Stimulated activated CD8-positive, alpha-beta memory T cell treated with anti-CD3 and anti-CD28 coated beads, Interleukin-15, amount 100 ng/mL, for 48 hours (primary cell): ENCODE measurements around the gene PCCA.
"Not testable (repeated sequence)": the region's sequence is repeated elsewhere in the genome, so short reads cannot be mapped to it uniquely, and the experiment has no call there.

ENCODE experiments used
- DNase-seq, 2 donors: peaks; one replicate each; pipeline ENCODE4 v3.0.0-alpha.2; 2020; ENCODE audit warnings: low read depth in 2 of 2

PCCA gene

GRCh38 chr13:100141461-100141961 lies 52.6 kb downstream of the PCCA start:
- not testable (repeated sequence) for DNase-seq

DNA sequence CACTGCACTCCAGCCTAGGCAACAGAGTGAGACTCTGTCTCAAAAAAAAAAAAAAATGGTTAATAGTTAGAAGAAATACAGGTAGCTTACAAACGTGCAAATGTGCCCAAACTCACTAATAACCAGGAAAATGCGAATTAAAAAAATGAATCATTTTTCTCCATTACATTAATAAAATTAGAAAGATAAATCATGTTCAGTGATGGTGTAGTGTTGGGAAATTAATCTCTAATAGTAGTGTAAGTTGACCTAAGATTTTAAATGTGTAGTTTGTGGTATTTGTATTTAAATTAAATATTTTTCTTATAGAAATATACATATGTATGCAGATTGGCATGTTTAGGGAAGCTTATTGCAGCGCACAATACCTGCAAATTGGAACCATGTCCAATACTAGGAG lies 57.6 kb downstream of the PCCA start:
- no peak for DNase-seq

GRCh38 chr13:100147825-100148224 lies 58.9 kb downstream of the PCCA start:
- no peak for DNase-seq

DNA sequence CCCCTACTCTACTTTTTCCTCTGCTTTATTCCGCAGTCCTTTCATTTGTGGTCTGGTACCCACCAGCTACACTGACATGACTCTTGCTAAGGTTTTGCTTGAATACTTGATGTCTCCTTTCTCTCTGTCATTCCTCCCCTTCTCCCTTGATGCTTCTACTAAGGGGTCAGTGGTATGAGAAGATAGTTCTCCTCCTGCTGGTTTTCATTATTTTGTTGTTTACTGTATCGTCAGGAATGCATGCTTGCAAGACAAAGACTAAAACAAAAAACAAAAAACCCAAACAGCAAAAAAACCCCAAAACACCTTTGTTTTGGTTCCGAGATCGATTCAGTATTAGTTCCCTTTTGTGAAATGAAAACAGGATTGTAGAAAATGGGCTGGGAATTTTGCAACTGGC lies 59.5 kb downstream of the PCCA start:
- no peak for DNase-seq

DNA sequence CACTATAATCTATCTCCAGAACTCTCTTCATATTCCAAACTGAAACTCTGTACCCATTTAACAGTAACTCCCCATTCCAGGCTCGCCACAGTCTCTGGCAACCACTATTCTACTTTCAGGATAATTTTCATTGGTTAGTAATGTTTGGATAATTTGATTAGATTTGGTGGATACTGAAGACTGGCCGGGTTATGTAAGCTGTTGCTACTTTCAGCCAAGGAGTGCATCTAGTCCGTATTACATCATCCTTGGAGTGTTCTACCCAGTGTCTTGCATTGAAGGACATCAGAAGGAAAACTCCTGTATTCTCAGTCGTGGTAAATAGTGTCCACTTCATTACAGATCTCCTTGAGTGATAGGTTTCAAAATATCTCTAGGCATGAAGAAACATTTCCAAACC lies 60.5 kb downstream of the PCCA start:
- DNase-seq: no peak

DNA sequence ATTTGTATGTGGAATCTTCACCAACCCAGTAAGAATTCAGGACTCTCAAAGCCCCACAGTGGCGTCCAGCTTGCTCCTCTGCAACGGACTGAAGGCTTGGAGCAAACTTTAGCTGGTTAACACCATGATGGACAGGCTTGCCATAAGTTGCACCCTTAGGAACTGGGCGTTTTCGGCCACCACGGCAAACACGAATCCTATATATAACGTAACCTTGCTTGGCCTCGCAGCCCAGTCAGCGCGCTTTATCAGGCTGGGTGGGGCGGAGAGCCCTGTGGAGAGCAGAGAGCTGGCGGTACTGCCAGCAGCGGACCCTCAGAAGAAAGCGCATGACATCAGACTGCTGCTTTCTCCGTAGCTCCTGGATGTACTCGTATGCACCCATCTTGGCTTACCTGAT lies 61.8 kb downstream of the PCCA start:
- not testable (repeated sequence) for DNase-seq

DNA sequence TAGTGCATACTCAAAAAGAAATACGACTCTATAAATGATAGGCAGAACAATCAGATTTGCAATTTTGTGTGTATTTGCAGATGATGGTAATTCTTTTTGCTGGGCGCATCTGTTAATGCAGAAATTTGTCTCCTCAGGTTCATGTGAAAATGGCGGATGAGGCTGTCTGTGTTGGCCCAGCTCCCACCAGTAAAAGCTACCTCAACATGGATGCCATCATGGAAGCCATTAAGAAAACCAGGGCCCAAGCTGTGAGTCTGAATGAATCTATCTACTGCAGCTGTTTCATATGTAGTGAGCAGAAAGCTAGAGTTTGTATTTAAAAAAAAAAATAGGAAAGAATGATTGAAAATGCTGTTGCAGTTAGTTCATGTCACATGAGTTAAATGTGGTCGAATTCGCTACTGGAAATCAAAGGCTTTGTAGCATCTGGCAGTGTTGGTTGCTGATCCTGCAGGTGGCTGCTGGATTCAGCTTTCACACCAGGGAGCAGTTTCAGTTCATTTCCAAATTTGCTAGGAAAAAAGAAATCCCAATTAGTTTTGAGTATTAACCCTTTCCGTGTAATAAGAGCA lies 66.0 kb downstream of the PCCA start:
- no peak for DNase-seq

GRCh38 chr13:100156788-100157187 lies 67.9 kb downstream of the PCCA start:
- no peak for DNase-seq

DNA sequence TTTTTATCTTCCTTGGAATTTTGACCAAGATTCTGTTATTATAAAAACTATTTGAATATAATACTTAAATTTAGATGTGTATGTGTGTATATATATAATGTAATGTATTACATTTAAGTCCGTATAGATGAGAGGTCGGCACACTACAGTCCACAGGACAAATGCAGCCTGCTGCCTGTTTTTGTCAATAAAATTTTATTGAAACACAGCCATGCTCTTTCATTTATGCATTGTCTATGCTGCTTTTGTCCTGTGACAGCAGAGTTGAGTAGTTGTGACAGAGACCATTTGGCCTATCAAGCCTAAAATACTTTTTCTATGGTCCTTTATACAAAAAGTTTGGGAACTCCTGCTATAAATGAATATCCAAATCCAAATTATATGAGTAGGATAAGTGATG lies 69.7 kb downstream of the PCCA start:
- DNase-seq: no peak

GRCh38 chr13:100159584-100159983 lies 70.7 kb downstream of the PCCA start:
- no peak for DNase-seq

GRCh38 chr13:100160450-100160849 lies 71.6 kb downstream of the PCCA start:
- no peak for DNase-seq

GRCh38 chr13:100163375-100163774 lies 74.5 kb downstream of the PCCA start:
- no peak for DNase-seq

GRCh38 chr13:100173203-100173602 lies 84.3 kb downstream of the PCCA start:
- no peak for DNase-seq

DNA sequence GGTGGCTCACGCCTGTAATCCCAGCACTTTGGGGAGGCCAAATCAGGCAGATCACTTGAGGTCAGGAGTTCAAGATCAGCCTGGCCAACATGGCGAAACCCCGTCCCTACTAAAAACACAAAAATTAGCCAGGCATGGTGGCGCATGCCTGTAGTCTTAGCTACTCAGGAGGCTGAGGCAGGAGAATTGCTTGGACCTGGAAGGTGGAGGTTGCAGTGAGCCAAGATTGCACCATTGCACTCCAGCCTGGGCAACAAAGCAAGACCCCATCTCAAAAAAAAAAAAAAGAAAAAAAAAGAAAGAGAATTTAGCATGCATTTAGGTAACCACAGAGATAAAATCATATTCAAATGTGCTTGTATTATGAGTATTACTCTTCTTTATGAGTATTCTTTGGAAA lies 85.6 kb downstream of the PCCA start:
- DNase-seq: not testable (repeated sequence)

DNA sequence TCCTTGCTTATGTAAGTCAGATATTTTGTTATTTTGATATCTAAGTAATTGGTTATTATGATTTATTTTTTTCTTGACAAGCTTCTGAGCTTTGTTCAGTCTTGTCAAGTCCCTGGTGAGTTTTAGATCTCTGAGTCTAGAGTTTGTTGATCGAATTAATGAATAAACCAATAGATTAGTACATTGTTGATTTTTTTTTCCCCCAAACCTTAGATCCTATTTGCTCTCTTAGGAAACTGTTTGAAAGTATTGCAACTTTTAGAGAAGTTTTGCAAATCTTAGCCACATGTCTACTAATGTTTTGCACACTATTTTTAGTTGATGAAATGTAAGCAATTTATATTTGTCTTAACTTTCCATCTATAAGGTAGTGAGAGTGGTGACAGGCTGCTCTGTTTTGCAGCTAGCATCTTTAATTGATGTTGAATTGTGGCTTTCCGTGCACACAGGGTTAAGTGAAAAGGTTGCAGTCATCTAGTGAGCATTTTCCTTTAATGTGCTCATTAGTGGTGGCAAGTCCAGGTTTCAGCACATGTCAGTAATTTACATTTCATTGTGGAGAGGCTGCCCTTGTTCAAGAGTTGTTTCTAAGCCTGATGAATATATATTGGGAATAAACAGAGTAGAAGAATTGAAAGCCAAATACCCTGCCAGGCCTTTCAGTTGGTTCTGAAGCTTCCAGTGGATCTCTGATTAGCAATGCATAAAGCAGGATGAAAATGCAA lies 86.3 kb downstream of the PCCA start:
- DNase-seq: no peak

DNA sequence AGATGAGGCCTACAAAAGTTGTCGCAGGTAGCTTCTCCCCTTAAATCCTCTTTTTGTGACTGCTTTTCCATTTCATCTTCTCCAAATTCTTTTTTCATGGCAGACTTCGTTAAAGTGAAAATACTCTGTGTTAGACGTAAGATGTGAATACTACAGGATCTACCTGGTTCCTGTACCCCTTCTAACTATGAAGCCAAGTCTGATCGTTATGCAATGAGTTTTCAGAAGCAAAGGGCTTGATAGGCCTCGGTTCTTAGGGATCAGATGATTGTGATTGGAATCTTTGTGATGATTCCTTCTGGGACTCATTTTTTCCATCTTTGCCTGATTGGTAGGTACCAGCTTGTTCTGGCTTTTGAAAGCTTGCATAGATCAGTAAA lies 86.9 kb downstream of the PCCA start:
- DNase-seq: no peak

GRCh38 chr13:100176801-100177400 lies 88.0 kb downstream of the PCCA start:
- DNase-seq: no peak

GRCh38 chr13:100178309-100178708 lies 89.4 kb downstream of the PCCA start:
- no peak for DNase-seq

GRCh38 chr13:100179276-100179675 lies 90.4 kb downstream of the PCCA start:
- DNase-seq: no peak

GRCh38 chr13:100182900-100183490 lies 94.1 kb downstream of the PCCA start:
- DNase-seq: no peak

GRCh38 chr13:100184095-100184494 lies 95.2 kb downstream of the PCCA start:
- no peak for DNase-seq

DNA sequence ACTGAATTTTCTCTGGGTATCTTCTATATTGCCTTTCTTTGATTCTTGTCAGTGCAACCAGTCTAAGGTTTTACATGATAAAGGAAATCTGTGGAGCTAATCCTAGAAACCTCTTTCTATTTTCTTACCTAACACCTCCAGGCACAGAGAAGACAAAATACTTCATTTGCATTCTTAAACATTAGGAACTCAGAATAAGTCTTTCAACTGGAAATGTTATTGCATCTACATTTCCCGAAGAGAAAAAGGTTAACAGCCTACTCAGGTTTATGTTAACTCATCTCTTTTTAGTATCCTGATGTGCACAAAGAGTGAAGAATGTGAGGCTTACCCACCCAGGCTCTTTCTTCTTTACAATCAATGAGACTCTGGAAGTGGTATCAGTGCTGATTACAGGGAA lies 106.7 kb downstream of the PCCA start:
- DNase-seq: no peak

GRCh38 chr13:100196375-100196774 lies 107.5 kb downstream of the PCCA start:
- no peak for DNase-seq
